HepG2 (cell line): ENCODE results near the gene FIBP. TPM values are rescaled to one million over a fixed set of nuclear protein-coding genes. Genes with fewer than 3 reads are reported as not detected.
A peak's percentile ranks its signal among the peaks of the same experiment; 100 is the strongest.

ENCODE experiments used
- BCL6 ChIP-seq: IDR thresholded peaks from 2 replicates; pipeline ENCODE4 v1.6.1; 2016; ENCODE audit warnings: missing genetic modification reagents, missing compliant biosample characterization
- BORCS8-MEF2B ChIP-seq: sonication (generic); formaldehyde crosslinking; IDR thresholded peaks from 2 replicates; pipeline ENCODE4 v1.8.0; 2022; ENCODE audit warnings: mild to moderate bottlenecking, missing genetic modification reagents
- DBP ChIP-seq: sonication (generic); formaldehyde crosslinking; IDR thresholded peaks from 2 replicates; pipeline ENCODE4 v1.4.0; 2020; ENCODE audit warnings: missing genetic modification reagents; ENCODE audit errors: not compliant biosample characterization
- DDIT3 ChIP-seq: sonication (generic); formaldehyde crosslinking; IDR thresholded peaks from 2 replicates; pipeline ENCODE4 v1.4.0; 2020; ENCODE audit warnings: mild to moderate bottlenecking, missing genetic modification reagents
- DMAP1 ChIP-seq: IDR thresholded peaks from 2 replicates; pipeline ENCODE4 v1.6.1; 2016
- FOSL1 ChIP-seq: sonication (generic); formaldehyde crosslinking; IDR thresholded peaks from 2 replicates; pipeline ENCODE4 v1.9.0; 2021; ENCODE audit warnings: missing genetic modification reagents, borderline replicate concordance
- FOXO4 ChIP-seq: sonication (generic); formaldehyde crosslinking; conservative IDR thresholded peaks from 2 replicates; pipeline ENCODE4 v1.8.1; 2023; ENCODE audit warnings: missing genetic modification reagents
- GATAD1 ChIP-seq: IDR thresholded peaks from 2 replicates; pipeline ENCODE4 v1.6.1; 2016; ENCODE audit warnings: missing genetic modification reagents, missing compliant biosample characterization
- GMEB1 ChIP-seq: sonication (generic); formaldehyde crosslinking; IDR thresholded peaks from 2 replicates; pipeline ENCODE4 v1.5.1; 2020; ENCODE audit warnings: missing genetic modification reagents, mild to moderate bottlenecking, borderline replicate concordance
- KAT8 ChIP-seq: IDR thresholded peaks from 2 replicates; pipeline ENCODE4 v1.6.1; 2016; ENCODE audit warnings: missing genetic modification reagents, missing compliant biosample characterization
- MAFG ChIP-seq: sonication (generic); formaldehyde crosslinking; IDR thresholded peaks from 2 replicates; pipeline ENCODE4 v1.5.1; 2020; ENCODE audit warnings: mild to moderate bottlenecking, missing genetic modification reagents
- NCOR1 ChIP-seq: fragments of 200-600 bp; sonication (generic); IDR thresholded peaks from 2 replicates; pipeline ENCODE4 v1.7.0; 2017; ENCODE audit warnings: antibody characterized with exemption, low read length, borderline replicate concordance
- SIN3B ChIP-seq: fragments of 150-350 bp; IDR thresholded peaks from 2 replicates; pipeline ENCODE4 v1.6.1; 2014; ENCODE audit warnings: low read length
- SNAPC5 ChIP-seq: sonication (generic); formaldehyde crosslinking; IDR thresholded peaks from 2 replicates; pipeline ENCODE4 v1.8.1; 2023; ENCODE audit warnings: mild to moderate bottlenecking, missing genetic modification reagents, borderline replicate concordance
- THAP7 ChIP-seq: sonication (generic); formaldehyde crosslinking; IDR thresholded peaks from 2 replicates; pipeline ENCODE4 v1.8.1; 2023; ENCODE audit warnings: mild to moderate bottlenecking, missing genetic modification reagents
- UBTF ChIP-seq: sonication (generic); formaldehyde crosslinking; IDR thresholded peaks from 2 replicates; pipeline ENCODE4 v1.4.0; 2020; ENCODE audit warnings: mild to moderate bottlenecking, missing genetic modification reagents
- ZNF180 ChIP-seq: sonication (generic); formaldehyde crosslinking; IDR thresholded peaks from 2 replicates; pipeline ENCODE4 v1.4.0; 2020; ENCODE audit warnings: low read depth, missing genetic modification reagents, borderline replicate concordance
- ZNF337 ChIP-seq: sonication (generic); formaldehyde crosslinking; IDR thresholded peaks from 2 replicates; pipeline ENCODE4 v1.5.1; 2020; ENCODE audit warnings: missing genetic modification reagents, low read depth, mild to moderate bottlenecking, borderline replicate concordance
- ZNF580 ChIP-seq: IDR thresholded peaks from 2 replicates; pipeline ENCODE4 v1.6.1; 2016; ENCODE audit warnings: low read depth, borderline replicate concordance
- ZNF691 ChIP-seq: sonication (generic); formaldehyde crosslinking; IDR thresholded peaks from 2 replicates; pipeline ENCODE4 v1.4.0; 2020; ENCODE audit warnings: missing genetic modification reagents, low read depth, mild to moderate bottlenecking, borderline replicate concordance
- polyA plus RNA-seq, 8 experiments: library from polyadenylated mRNA; depleted of rRNA in 3 of 8; stranded (reverse) in 7 of 8; unstranded in 1 of 8; fragments of >200 nt; fragmentation: Illumina TruSeq in 4 of 8; extraction: Trizol in 4 of 8; gene quantifications; 2 replicates each; pipeline versions ENCODE4 v1.2.1 to v1.2.3, GENCODE V29; 2011 to 2016; ENCODE audit warnings: low read depth in 4 of 8, missing spikeins in 1 of 8, mixed read lengths in 1 of 8; ENCODE audit not compliant: insufficient read depth in 1 of 8
- total RNA-seq, 5 experiments: library from RNA; depleted of rRNA; stranded (reverse); fragments of >200 nt; fragmentation: Illumina TruSeq; extraction: Trizol; gene quantifications; 2 replicates each; pipeline ENCODE4 v1.2.3, GENCODE V29; 2016; ENCODE audit warnings: low read depth in 1 of 5

FIBP gene
- total and polyA plus RNA-seq, 2 of the 13 experiments (the other 11 are each of a cell fraction or from before 2014, with no cell fraction given), result 42.9 to 62.1 TPM

GRCh38 chr11:65856689-65857499 is 31.4 kb downstream of the FIBP start (continued):
- TF ChIP-seq UBTF (CRISPR knock-in tag) (peak; percentile 75), THAP7 (CRISPR knock-in tag) (no peak), GMEB1 (CRISPR knock-in tag) (no peak), DMAP1 (CRISPR knock-in tag) (peak; percentile 60; the same call in 1 of the 2 replicates), GATAD1 (CRISPR knock-in tag) (peak; percentile 68), BORCS8-MEF2B (no peak), DBP (CRISPR knock-in tag) (no peak), FOSL1 (CRISPR knock-in tag) (no peak), SNAPC5 (CRISPR knock-in tag) (no peak), NCOR1 (no peak), SIN3B (no peak), ZNF337 (no peak), ZNF580 (CRISPR knock-in tag) (peak; percentile 65; the same call in 1 of the 2 replicates), ZNF691 (CRISPR knock-in tag) (no peak), MAFG (CRISPR knock-in tag) (no peak), BCL6 (no peak; the same call in 1 of the 2 replicates), FOXO4 (CRISPR knock-in tag) (no peak), KAT8 (peak; percentile 66), DDIT3 (no peak), ZNF180 (CRISPR knock-in tag) (no peak)
